ENCODE data around the gene ABCC8. TPM values are rescaled to one million over a fixed set of nuclear protein-coding genes. Genes with fewer than 3 reads are reported as not detected.

Gene ABCC8
- total RNA-seq, 1 donor from 2014 or later: not detected

GRCh38 chr11:17351510-17352176 lies 125.0 kb downstream of the ABCC8 start, which contains the start of gene NCR3LG1:
Gene NCR3LG1, plus strand, starts transcription at chr11:17351800. Its CDS starts 170 bp downstream, at chr11:17351970.
- peak within 1 kb of the TSS; percentile 30 for H3K27ac Mint-ChIP-seq
- ATAC-seq (ENCODE audit: low read depth) (peak; percentile 52), DNase-seq (peak; percentile 55)
- H3K4me3 Mint-ChIP-seq: peak within 1 kb of the TSS; percentile 87
- intact Hi-C loops (cut with micrococcal nuclease): loop anchor here (1.0 to 10.0 kb wide), 7 partner anchors 75 to 971 kb away; partner anchors contain the start of genes C11orf58, GTF2H1, HPS5 and NUCB2
- H3K27me3 Mint-ChIP-seq: peaks cover 32% of the 10 kb centered on the region
- ChIA-PET POLR2A (interaction anchor here (0.6 to 0.7 kb wide), 5 partner anchors 37 to 226 kb away, joined by 3 to 6 read pairs (median 4); no protein-coding TSS in a partner anchor), CTCF (no interaction called here)
- peaks cover 32% of the 10 kb centered on the region for H3K4me1 Mint-ChIP-seq
- no peak for TF ChIP-seq CTCF (IDR thresholded peaks at IDR 0.05)
- no peaks in the 10 kb centered on the region for H3K36me3 Mint-ChIP-seq (ENCODE audit: low read depth)
- H3K9me3 Mint-ChIP-seq: no peaks in the 10 kb centered on the region

GRCh38 chr11:17351172-17351509 lies 125.5 kb downstream of the ABCC8 start:
- ATAC-seq (ENCODE audit: low read depth) (no peak), DNase-seq (no peak)
- Mint-ChIP-seq H3K4me3 (peak overlapping the region; percentile 87), H3K9me3 (no peaks in the 10 kb centered on the region), H3K36me3 (ENCODE audit: low read depth) (no peaks in the 10 kb centered on the region), H3K27me3 (peaks cover 32% of the 10 kb centered on the region), H3K27ac (no peak overlapping the region), H3K4me1 (peaks cover 32% of the 10 kb centered on the region)
- TF ChIP-seq CTCF (IDR thresholded peaks at IDR 0.05): no peak
- CTCF ChIA-PET: no interaction called here
- POLR2A ChIA-PET: no interaction called here
- intact Hi-C loops (cut with micrococcal nuclease): loop anchor here (1.0 to 10.0 kb wide), 5 partner anchors 116 to 971 kb away; partner anchors contain the start of genes GTF2H1, HPS5 and PIK3C2A

- no peak for DNase-seq
- no peaks in the 10 kb centered on the region for H3K9me3 Mint-ChIP-seq
- peaks cover 32% of the 10 kb centered on the region for H3K4me1 Mint-ChIP-seq
- intact Hi-C loops (cut with micrococcal nuclease): loop anchor here (1.0 to 10.0 kb wide), 5 partner anchors 116 to 972 kb away; partner anchors contain the start of genes GTF2H1, HPS5 and PIK3C2A
- no peak for ATAC-seq (ENCODE audit: low read depth)
- POLR2A ChIA-PET: no interaction called here
- H3K4me3 Mint-ChIP-seq: peak overlapping the region; percentile 87
- H3K27ac Mint-ChIP-seq: no peak overlapping the region
- CTCF ChIA-PET: no interaction called here
- no peak for TF ChIP-seq CTCF (IDR thresholded peaks at IDR 0.05)
- H3K27me3 Mint-ChIP-seq: peaks cover 32% of the 10 kb centered on the region
- no peaks in the 10 kb centered on the region for H3K36me3 Mint-ChIP-seq (ENCODE audit: low read depth)
Measured at GRCh38 chr11:17350455-17351171, 126.0 kb downstream of the ABCC8 start.

GRCh38 chr11:17347676-17348075 lies 129.0 kb downstream of the ABCC8 start:
- POLR2A ChIA-PET: no interaction called here
- no peak for DNase-seq
- Mint-ChIP-seq H3K4me1 (peaks cover 12% of the 10 kb centered on the region), H3K27me3 (peaks cover 15% of the 10 kb centered on the region), H3K36me3 (ENCODE audit: low read depth) (no peaks in the 10 kb centered on the region), H3K9me3 (no peaks in the 10 kb centered on the region), H3K27ac (no peak overlapping the region), H3K4me3 (no peak overlapping the region)
- ATAC-seq (ENCODE audit: low read depth): no peak
- CTCF ChIA-PET: no interaction called here
- intact Hi-C loops (cut with micrococcal nuclease): no loop called here
- TF ChIP-seq CTCF (IDR thresholded peaks at IDR 0.05): no peak

GRCh38 chr11:17343907-17344306 lies 132.7 kb downstream of the ABCC8 start:
- no peaks in the 10 kb centered on the region for H3K27me3 Mint-ChIP-seq
- no peak for TF ChIP-seq CTCF (IDR thresholded peaks at IDR 0.05)
- no peak overlapping the region for H3K27ac Mint-ChIP-seq
- intact Hi-C loops (cut with micrococcal nuclease): no loop called here
- ATAC-seq (ENCODE audit: low read depth): no peak
- no peaks in the 10 kb centered on the region for H3K9me3 Mint-ChIP-seq
- H3K4me1 Mint-ChIP-seq: no peaks in the 10 kb centered on the region
- H3K4me3 Mint-ChIP-seq: no peak overlapping the region
- CTCF ChIA-PET: no interaction called here
- POLR2A ChIA-PET: no interaction called here
- no peak for DNase-seq
- H3K36me3 Mint-ChIP-seq (ENCODE audit: low read depth): no peaks in the 10 kb centered on the region
